H9 (cell line): ENCODE data around the gene HHATL. TPM values are rescaled to one million over a fixed set of nuclear protein-coding genes. Genes with fewer than 3 reads are reported as not detected.

Source experiments
- DNase-seq: peaks from one replicate; pipeline ENCODE4 v3.0.0-alpha.2; 2017
- H2AFZ ChIP-seq: one replicate; pipeline ENCODE4 v1.6.1; 2013; ENCODE audit warnings: mild to moderate bottlenecking, low read length, control low read depth, moderate library complexity
- H2AK5ac ChIP-seq: 2 replicates; pipeline ENCODE4 v1.6.1; 2013; ENCODE audit warnings: low read length, control low read depth, mixed read lengths; ENCODE audit not compliant: insufficient read length
- H2BK120ac ChIP-seq: one replicate; pipeline ENCODE4 v1.6.1; 2013; ENCODE audit warnings: low read depth, mild to moderate bottlenecking, low read length, control low read depth, inconsistent platforms; ENCODE audit not compliant: poor library complexity, severe bottlenecking
- H2BK12ac ChIP-seq: 2 replicates; pipeline ENCODE4 v1.6.1; 2013; ENCODE audit warnings: low read length, control low read depth, mixed read lengths, low read depth; ENCODE audit not compliant: insufficient read length
- H2BK15ac ChIP-seq: 2 replicates; pipeline ENCODE4 v1.6.1; 2013; ENCODE audit warnings: low read depth, low read length, control low read depth
- H2BK20ac ChIP-seq: one replicate; pipeline ENCODE4 v1.6.1; 2013; ENCODE audit warnings: low read depth, mild to moderate bottlenecking, low read length, control low read depth, inconsistent platforms; ENCODE audit not compliant: poor library complexity, severe bottlenecking
- H2BK5ac ChIP-seq: 2 replicates; pipeline ENCODE4 v1.6.1; 2013; ENCODE audit warnings: low read length, control low read depth, mixed read lengths; ENCODE audit not compliant: insufficient read length
- H3K14ac ChIP-seq: 2 replicates; pipeline ENCODE4 v1.6.1; 2013; ENCODE audit warnings: low read length, control low read depth; ENCODE audit not compliant: insufficient read depth
- H3K18ac ChIP-seq: 2 replicates; pipeline ENCODE4 v1.6.1; 2013; ENCODE audit warnings: low read depth, mild to moderate bottlenecking, mixed read lengths, low read length, control low read depth; ENCODE audit not compliant: insufficient read length
- H3K23ac ChIP-seq: 2 replicates; pipeline ENCODE4 v1.6.1; 2013; ENCODE audit warnings: low read length, control low read depth, mixed read lengths, low read depth; ENCODE audit not compliant: insufficient read length
- H3K23me2 ChIP-seq: 2 replicates; pipeline ENCODE4 v1.6.1; 2013; ENCODE audit warnings: low read depth, mild to moderate bottlenecking, mixed read lengths, low read length, control low read depth; ENCODE audit not compliant: insufficient read length, poor library complexity, severe bottlenecking
- H3K27ac ChIP-seq: 2 replicates; pipeline ENCODE4 v1.5.1; 2013; ENCODE audit warnings: low read length, control low read depth, mixed read lengths, low read depth; ENCODE audit not compliant: insufficient read length
- H3K27me3 ChIP-seq: 2 replicates; pipeline ENCODE4 v1.6.1; 2013; ENCODE audit warnings: low read length, control low read depth, inconsistent platforms; ENCODE audit not compliant: insufficient read depth
- H3K4ac ChIP-seq: 2 replicates; pipeline ENCODE4 v1.6.1; 2013; ENCODE audit warnings: low read depth, mild to moderate bottlenecking, control low read depth, inconsistent platforms, low read length, moderate library complexity
- H3K4me1 ChIP-seq: 2 replicates; pipeline ENCODE4 v1.6.1; 2013; ENCODE audit warnings: low read length, control low read depth, inconsistent platforms; ENCODE audit not compliant: insufficient read depth
- H3K4me2 ChIP-seq: 2 replicates; pipeline ENCODE4 v1.6.1; 2013; ENCODE audit warnings: low read length, control low read depth, mixed read lengths; ENCODE audit not compliant: insufficient read length, insufficient read depth
- H3K56ac ChIP-seq: 2 replicates; pipeline ENCODE4 v1.6.1; 2013; ENCODE audit warnings: low read depth, mild to moderate bottlenecking, mixed read lengths, low read length, control low read depth; ENCODE audit not compliant: insufficient read length
- H3K79me1 ChIP-seq: 2 replicates; pipeline ENCODE4 v1.6.1; 2013; ENCODE audit warnings: low read depth, mild to moderate bottlenecking, moderate library complexity, low read length, control low read depth, inconsistent platforms; ENCODE audit not compliant: insufficient read depth, poor library complexity, severe bottlenecking
- H3K79me2 ChIP-seq: 2 replicates; pipeline ENCODE4 v1.6.1; 2013; ENCODE audit warnings: low read length, control low read depth, inconsistent platforms; ENCODE audit not compliant: insufficient read depth
- H3K9ac ChIP-seq: 2 replicates; pipeline ENCODE4 v1.6.1; 2013; ENCODE audit warnings: low read length, control low read depth, mixed read lengths; ENCODE audit not compliant: insufficient read length; ENCODE audit errors: extremely low read depth
- H3K9me3 ChIP-seq: one replicate; pipeline ENCODE4 v1.6.1; 2013; ENCODE audit warnings: low read depth, low read length, inconsistent platforms; ENCODE audit not compliant: control insufficient read depth
- H3T11ph ChIP-seq: one replicate; pipeline ENCODE4 v1.6.1; 2013; ENCODE audit warnings: mild to moderate bottlenecking, low read length, control low read depth, inconsistent platforms
- H4K20me1 ChIP-seq: one replicate; pipeline ENCODE4 v1.6.1; 2013; ENCODE audit not compliant: control insufficient read depth, insufficient read length, insufficient read depth
- H4K5ac ChIP-seq: 2 replicates; pipeline ENCODE4 v1.6.1; 2013; ENCODE audit warnings: low read depth, mild to moderate bottlenecking, mixed read lengths, low read length, control low read depth; ENCODE audit not compliant: insufficient read length
- H4K8ac ChIP-seq: replicated peaks from 2 replicates; pipeline ENCODE4 v1.6.1; 2013; ENCODE audit warnings: low read length, control low read depth, mixed read lengths, low read depth; ENCODE audit not compliant: insufficient read length
- H4K91ac ChIP-seq: 2 replicates; pipeline ENCODE4 v1.6.1; 2013; ENCODE audit warnings: low read depth, mild to moderate bottlenecking, moderate library complexity, mixed read lengths, low read length, control low read depth; ENCODE audit not compliant: insufficient read length
- H3K27ac Mint-ChIP-seq, 3 experiments: 2 replicates in 2 of 3; 3 replicates in 1 of 3; pipeline ENCODE4 v1.8.0; 2020 to 2021; ENCODE audit warnings: mixed read lengths in 3 of 3, mild to moderate bottlenecking in 1 of 3, moderate library complexity in 1 of 3
- H3K27me3 Mint-ChIP-seq: 2 replicates; pipeline ENCODE4 v1.8.0; 2021; ENCODE audit warnings: low read depth, mild to moderate bottlenecking, moderate library complexity, mixed read lengths
- H3K36me3 Mint-ChIP-seq, 3 experiments: 2 replicates in 2 of 3; 3 replicates in 1 of 3; pipeline ENCODE4 v1.8.0; 2020 to 2021; ENCODE audit warnings: low read depth in 3 of 3, mixed read lengths in 3 of 3; ENCODE audit not compliant: insufficient read depth in 1 of 3
- H3K4me1 Mint-ChIP-seq, 2 experiments: 2 replicates each; pipeline ENCODE4 v1.8.0; 2020; ENCODE audit warnings: mixed read lengths in 2 of 2
- H3K4me3 Mint-ChIP-seq, 2 experiments: 2 replicates in 1 of 2; 3 replicates in 1 of 2; pipeline ENCODE4 v1.8.0; 2020 to 2021; ENCODE audit warnings: mild to moderate bottlenecking in 2 of 2, mixed read lengths in 2 of 2, moderate library complexity in 1 of 2
- H3K9me3 Mint-ChIP-seq, 2 experiments: 2 replicates in 1 of 2; 3 replicates in 1 of 2; pipeline ENCODE4 v1.8.0; 2020; ENCODE audit warnings: mild to moderate bottlenecking in 2 of 2, mixed read lengths in 2 of 2, moderate library complexity in 1 of 2
- CTCF ChIP-seq: fragments of 200-600 bp; sonication (generic); conservative IDR thresholded peaks from 3 replicates; pipeline ENCODE4 v1.8.0; 2021; ENCODE audit warnings: antibody characterized with exemption, mild to moderate bottlenecking
- WGBS: extraction: QIAGEN DNeasy Blood & Tissue Kit; methylation state at CpG from one replicate; pipeline ENCODE4 v1.1.7; 2013; ENCODE audit warnings: missing lambda C conversion rate, low lambda C conversion rate, mixed read lengths; ENCODE audit not compliant: insufficient read length; ENCODE audit errors: extremely low coverage; 5-methylcytosine and 5-hydroxymethylcytosine counted together
- total RNA-seq: library from RNA; stranded (reverse); gene quantifications from 2 replicates; pipeline ENCODE4 v1.2.1, GENCODE V29; 2021

Gene HHATL
- total RNA-seq, 1 experiment from 2014 or later = 0.46 TPM

GRCh38 chr3:42732196-42732828 is 29.7 kb upstream of the HHATL start:
- Histone ChIP-seq H2BK20ac (no peak overlapping the region), H3K4me1 (peaks cover 9% of the 10 kb centered on the region; the same call in 1 of the 2 replicates), H3K9ac (no peak overlapping the region), H2BK120ac (no peak overlapping the region), H2BK5ac (no peak overlapping the region), H3K79me1 (no peaks in the 10 kb centered on the region), H3K56ac (no peak overlapping the region), H2BK12ac (no peak overlapping the region), H4K91ac (no peak overlapping the region), H3K27ac (no peak overlapping the region), H4K5ac (no peak overlapping the region), H3K79me2 (no peaks in the 10 kb centered on the region), H4K8ac (no peak overlapping the region), H3T11ph (no peak overlapping the region), H2BK15ac (no peak overlapping the region), H3K9me3 (no peaks in the 10 kb centered on the region), H3K14ac (no peak overlapping the region), H4K20me1 (no peaks in the 10 kb centered on the region), H3K27me3 (no peaks in the 10 kb centered on the region), H3K23ac (no peak overlapping the region), H2AK5ac (no peak overlapping the region), H3K18ac (peak overlapping the region; percentile 60), H3K4me2 (no peak overlapping the region), H3K4ac (no peak overlapping the region), H3K23me2 (no peaks in the 10 kb centered on the region), H2AFZ (no peak overlapping the region)
- peak overlapping the region in 1 of 2 experiments; percentile 29; a peak in 1 of 5 replicates for H3K4me3 Mint-ChIP-seq
- peaks cover 5% of the 10 kb centered on the region for H3K27me3 Mint-ChIP-seq
- peak overlapping the region; percentile 18 to 92 (median 40); a peak in 2 of 7 replicates for H3K27ac Mint-ChIP-seq
- DNase-seq = peak; percentile 9
- peaks cover 56 to 57% of the 10 kb centered on the region in 2 experiments for H3K4me1 Mint-ChIP-seq
- no CpG with 5 or more reads among the region's 4 CpGs for WGBS
- TF ChIP-seq CTCF = no peak
- H3K36me3 Mint-ChIP-seq = no peaks in the 10 kb centered on the region
- no peaks in the 10 kb centered on the region for H3K9me3 Mint-ChIP-seq
